ENCODE data around the gene SRSF4.
A peak's percentile ranks its signal among the peaks of the same experiment; 100 is the strongest.
"Not testable (repeated sequence)": the region's sequence is repeated elsewhere in the genome, so short reads cannot be mapped to it uniquely, and the experiment has no call there.

Gene SRSF4

DNA sequence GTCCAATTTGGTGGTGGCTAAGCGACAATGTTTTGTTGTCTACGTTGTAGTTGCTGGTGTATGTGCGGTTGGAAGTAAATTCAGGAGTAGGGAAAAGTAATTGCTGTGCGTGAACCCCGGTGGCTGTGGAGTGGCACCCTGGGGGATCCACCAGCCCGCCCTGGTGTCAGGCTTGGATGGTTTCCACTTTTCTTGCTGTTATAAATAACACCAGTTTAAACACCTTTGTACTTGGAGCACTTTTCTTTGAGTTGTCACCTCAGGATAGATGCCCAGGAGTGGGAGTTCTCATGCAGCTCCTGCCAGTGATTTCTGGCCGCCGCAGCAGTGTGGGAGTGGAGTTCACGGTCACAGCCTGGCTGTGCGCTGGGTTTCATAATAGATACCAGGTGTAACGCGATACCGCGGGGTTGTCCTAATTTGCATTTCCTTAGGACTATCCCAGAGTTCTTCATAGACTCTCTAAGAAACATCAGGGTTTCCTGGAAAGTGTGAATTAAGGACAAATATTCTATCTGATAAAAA, 45.2 kb downstream of the SRSF4 start:
- no peaks in the 10 kb centered on the region for H3K9me3 Mint-ChIP-seq
- peaks cover 6% of the 10 kb centered on the region for H3K4me1 Mint-ChIP-seq (ENCODE audit: low read depth)

DNA sequence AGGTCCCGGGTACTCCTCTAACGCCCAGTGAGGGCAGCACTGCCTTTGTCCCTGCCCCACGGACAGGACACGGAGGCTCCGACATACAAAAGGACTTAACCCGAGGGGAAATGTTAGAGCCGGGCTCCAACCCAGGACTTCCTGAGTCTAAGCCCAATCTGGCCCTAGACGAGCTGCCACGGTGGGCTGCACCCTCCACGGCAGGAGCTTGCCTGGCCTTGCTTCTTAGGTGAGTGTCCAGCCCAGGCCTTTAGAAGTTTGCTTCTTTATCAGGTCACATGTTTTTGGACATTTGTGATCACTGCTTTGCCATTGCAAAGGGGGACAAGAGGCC, 47.0 kb downstream of the SRSF4 start:
- Mint-ChIP-seq H3K27me3 (peaks cover 53% of the 10 kb centered on the region), H3K36me3 (ENCODE audit: low read depth) (no peaks in the 10 kb centered on the region), H3K4me1 (ENCODE audit: low read depth) (peaks cover 6% of the 10 kb centered on the region), H3K4me3 (peak overlapping the region; percentile 18), H3K27ac (no peak overlapping the region), H3K9me3 (no peaks in the 10 kb centered on the region)
- intact Hi-C loops (cut with micrococcal nuclease) = no loop called here

More for the DNA sequence above, 45.2 kb downstream of the SRSF4 start:
- Mint-ChIP-seq H3K4me3 (no peak overlapping the region), H3K36me3 (ENCODE audit: low read depth) (no peaks in the 10 kb centered on the region), H3K27me3 (peaks cover 46% of the 10 kb centered on the region), H3K27ac (no peak overlapping the region)
- intact Hi-C loops (cut with micrococcal nuclease) = no loop called here

DNA sequence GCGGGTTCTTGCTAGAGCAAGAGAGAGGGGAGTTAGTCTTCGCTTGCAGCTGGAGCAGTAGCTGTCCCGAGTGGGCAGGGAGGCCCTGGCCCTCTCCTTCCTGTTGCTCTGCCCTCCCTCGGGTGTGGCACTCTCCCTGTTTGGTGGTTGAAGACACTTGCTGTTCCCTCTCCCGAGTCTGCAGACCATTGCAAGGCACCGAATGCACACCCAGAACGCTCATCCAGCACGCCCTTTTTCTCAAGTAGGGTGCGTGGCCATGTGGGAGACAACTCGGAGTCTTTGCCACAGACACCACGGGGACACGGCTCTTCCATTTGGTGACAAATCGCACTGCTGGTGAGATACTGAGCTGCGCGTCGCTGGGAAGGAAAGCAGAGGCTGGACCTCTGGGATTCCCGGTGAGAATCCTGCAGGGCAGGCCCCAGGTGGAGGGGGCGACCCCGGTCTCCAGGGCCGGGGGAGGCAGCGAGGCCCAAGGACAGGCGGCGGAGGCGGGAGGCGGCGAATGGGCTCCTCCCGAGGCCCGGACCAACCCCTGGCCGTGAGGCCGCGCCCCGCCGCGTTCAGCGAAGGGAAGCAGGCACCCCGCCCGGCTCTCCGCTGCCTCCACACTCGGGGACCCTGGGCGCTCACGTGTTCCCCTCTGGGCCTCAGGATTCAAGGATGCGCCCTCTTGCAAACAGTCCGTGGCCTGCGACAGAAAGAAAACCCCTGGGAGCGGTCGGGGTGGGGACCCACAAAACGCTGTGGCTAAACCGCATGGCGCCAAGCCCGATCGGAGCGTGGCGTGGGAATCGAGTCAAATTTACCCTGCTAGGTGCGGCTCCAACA, 47.6 kb downstream of the SRSF4 start:
- Mint-ChIP-seq H3K36me3 (ENCODE audit: low read depth) (no peaks in the 10 kb centered on the region), H3K27ac (no peak overlapping the region), H3K4me3 (peak overlapping the region; percentile 18), H3K9me3 (no peaks in the 10 kb centered on the region), H3K4me1 (ENCODE audit: low read depth) (peaks cover 6% of the 10 kb centered on the region), H3K27me3 (peaks cover 56% of the 10 kb centered on the region)
- intact Hi-C loops (cut with micrococcal nuclease) = no loop called here

DNA sequence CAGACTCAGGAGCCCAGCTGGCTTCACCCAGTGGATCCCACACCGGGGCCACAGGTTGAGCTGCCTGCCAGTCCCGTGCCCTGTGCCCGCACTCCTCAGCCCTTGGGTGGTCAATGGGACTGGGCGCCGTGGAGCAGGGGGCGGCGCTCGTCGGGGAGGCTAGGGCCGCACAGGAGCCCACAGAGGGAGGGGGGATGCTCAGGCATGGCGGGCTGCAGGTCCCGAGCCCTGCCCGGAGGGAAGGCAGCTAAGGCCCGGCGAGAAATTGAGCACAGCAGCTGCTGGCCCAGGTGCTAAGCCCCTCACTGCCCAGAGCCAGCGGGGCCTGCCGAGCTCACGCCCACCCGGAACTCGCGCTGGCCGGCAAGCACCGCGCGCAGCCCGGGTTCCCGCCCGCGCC, 50.6 kb downstream of the SRSF4 start:
- H3K27ac Mint-ChIP-seq; H3K4me1 Mint-ChIP-seq (ENCODE audit: low read depth); H3K9me3 Mint-ChIP-seq; intact Hi-C loops (cut with micrococcal nuclease); H3K4me3 Mint-ChIP-seq; H3K36me3 Mint-ChIP-seq (ENCODE audit: low read depth): not testable (repeated sequence)
- H3K27me3 Mint-ChIP-seq = peaks cover 73% of the 10 kb centered on the region

- H3K27ac Mint-ChIP-seq = no peak overlapping the region
- intact Hi-C loops (cut with micrococcal nuclease) = no loop called here
Observed at GRCh38 chr1:29129916-29130315, 51.8 kb downstream of the SRSF4 start.

DNA sequence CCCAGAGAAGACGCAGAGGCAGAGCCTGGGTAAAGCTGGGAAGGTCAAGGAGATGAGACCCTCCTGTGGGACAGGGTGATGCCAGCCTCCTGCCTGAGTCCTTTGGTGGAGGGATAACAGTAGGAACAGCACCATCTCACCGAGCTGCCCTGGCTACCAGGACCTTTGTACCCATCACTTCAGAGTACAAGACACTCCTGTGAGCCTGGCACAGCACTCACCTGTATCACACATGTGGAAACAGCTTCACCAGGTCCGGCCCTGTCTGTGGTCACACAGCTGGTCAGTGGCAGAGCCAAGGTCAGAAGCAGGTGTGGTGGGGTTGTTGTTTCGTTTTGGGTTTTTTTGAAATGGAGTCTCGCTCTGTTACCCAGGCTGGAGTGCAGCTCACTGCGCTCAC, 53.0 kb downstream of the SRSF4 start:
- Mint-ChIP-seq H3K9me3 (no peaks in the 10 kb centered on the region), H3K36me3 (ENCODE audit: low read depth) (no peaks in the 10 kb centered on the region), H3K27ac (no peak overlapping the region), H3K4me3 (no peak overlapping the region), H3K27me3 (peaks cover 72% of the 10 kb centered on the region), H3K4me1 (ENCODE audit: low read depth) (peaks cover 8% of the 10 kb centered on the region)
- intact Hi-C loops (cut with micrococcal nuclease) = no loop called here

More at GRCh38 chr1:29129916-29130315, 51.8 kb downstream of the SRSF4 start:
- Mint-ChIP-seq H3K4me3 (no peak overlapping the region), H3K4me1 (ENCODE audit: low read depth) (peaks cover 12% of the 10 kb centered on the region), H3K27me3 (peaks cover 75% of the 10 kb centered on the region), H3K9me3 (no peaks in the 10 kb centered on the region), H3K36me3 (ENCODE audit: low read depth) (no peaks in the 10 kb centered on the region)

DNA sequence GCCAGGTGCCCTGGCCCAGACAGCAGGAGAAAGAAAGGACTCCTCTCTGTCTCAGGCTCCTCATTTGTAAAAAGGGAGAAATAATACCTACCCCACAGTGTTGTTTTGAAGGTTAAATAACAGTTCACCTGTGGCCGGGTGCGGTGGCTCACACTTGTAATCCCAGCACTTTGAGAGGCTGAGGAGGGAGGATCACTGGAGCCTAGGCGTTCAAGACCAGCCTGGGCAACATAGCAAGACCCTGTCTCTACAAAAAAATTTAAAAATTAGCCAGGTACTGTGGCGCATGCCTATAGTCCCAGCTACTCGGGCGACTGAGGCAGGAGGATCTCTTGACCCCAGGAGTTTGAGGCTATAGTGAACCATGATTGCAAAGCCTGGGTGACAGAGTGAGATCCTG, 55.5 kb downstream of the SRSF4 start:
- intact Hi-C loops (cut with micrococcal nuclease) = no loop called here
- H3K9me3 Mint-ChIP-seq = no peaks in the 10 kb centered on the region
- no peak overlapping the region for H3K27ac Mint-ChIP-seq
- H3K4me3 Mint-ChIP-seq = no peak overlapping the region
- H3K36me3 Mint-ChIP-seq (ENCODE audit: low read depth) = no peaks in the 10 kb centered on the region
- peaks cover 15% of the 10 kb centered on the region for H3K4me1 Mint-ChIP-seq (ENCODE audit: low read depth)
- H3K27me3 Mint-ChIP-seq = peaks cover 75% of the 10 kb centered on the region

DNA sequence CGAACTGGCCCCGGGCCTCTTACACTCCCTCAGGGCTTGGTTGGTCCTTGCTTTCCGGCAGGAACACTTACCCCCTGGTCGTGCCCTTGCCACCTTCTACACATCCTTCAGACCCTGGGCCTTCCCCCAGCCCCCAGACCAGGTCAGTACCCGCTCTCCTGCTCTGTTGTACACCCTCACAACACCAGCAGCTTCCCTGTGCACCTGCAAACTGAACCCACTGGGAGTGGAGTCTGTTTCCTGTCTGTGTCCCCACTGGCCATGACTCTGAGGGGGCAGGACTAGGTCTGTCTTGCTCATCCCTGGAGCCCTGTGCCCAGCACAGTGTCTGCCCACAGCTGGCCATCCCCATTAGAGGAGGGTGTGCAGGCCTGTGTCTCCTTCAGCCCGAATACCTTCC, 55.9 kb downstream of the SRSF4 start:
- H3K4me1 Mint-ChIP-seq (ENCODE audit: low read depth) = peaks cover 15% of the 10 kb centered on the region
- no peaks in the 10 kb centered on the region for H3K9me3 Mint-ChIP-seq
- no peak overlapping the region for H3K27ac Mint-ChIP-seq
- peak overlapping the region; percentile 21 for H3K4me3 Mint-ChIP-seq
- peaks cover 79% of the 10 kb centered on the region for H3K27me3 Mint-ChIP-seq
- no peaks in the 10 kb centered on the region for H3K36me3 Mint-ChIP-seq (ENCODE audit: low read depth)
- intact Hi-C loops (cut with micrococcal nuclease) = no loop called here

- intact Hi-C loops (cut with micrococcal nuclease) = no loop called here
- Mint-ChIP-seq H3K4me1 (ENCODE audit: low read depth) (peaks cover 15% of the 10 kb centered on the region), H3K27me3 (peaks cover 82% of the 10 kb centered on the region), H3K4me3 (peak overlapping the region; percentile 21), H3K27ac (no peak overlapping the region), H3K36me3 (ENCODE audit: low read depth) (no peaks in the 10 kb centered on the region), H3K9me3 (no peaks in the 10 kb centered on the region)
Observed at GRCh38 chr1:29125237-29125641, 56.5 kb downstream of the SRSF4 start.

DNA sequence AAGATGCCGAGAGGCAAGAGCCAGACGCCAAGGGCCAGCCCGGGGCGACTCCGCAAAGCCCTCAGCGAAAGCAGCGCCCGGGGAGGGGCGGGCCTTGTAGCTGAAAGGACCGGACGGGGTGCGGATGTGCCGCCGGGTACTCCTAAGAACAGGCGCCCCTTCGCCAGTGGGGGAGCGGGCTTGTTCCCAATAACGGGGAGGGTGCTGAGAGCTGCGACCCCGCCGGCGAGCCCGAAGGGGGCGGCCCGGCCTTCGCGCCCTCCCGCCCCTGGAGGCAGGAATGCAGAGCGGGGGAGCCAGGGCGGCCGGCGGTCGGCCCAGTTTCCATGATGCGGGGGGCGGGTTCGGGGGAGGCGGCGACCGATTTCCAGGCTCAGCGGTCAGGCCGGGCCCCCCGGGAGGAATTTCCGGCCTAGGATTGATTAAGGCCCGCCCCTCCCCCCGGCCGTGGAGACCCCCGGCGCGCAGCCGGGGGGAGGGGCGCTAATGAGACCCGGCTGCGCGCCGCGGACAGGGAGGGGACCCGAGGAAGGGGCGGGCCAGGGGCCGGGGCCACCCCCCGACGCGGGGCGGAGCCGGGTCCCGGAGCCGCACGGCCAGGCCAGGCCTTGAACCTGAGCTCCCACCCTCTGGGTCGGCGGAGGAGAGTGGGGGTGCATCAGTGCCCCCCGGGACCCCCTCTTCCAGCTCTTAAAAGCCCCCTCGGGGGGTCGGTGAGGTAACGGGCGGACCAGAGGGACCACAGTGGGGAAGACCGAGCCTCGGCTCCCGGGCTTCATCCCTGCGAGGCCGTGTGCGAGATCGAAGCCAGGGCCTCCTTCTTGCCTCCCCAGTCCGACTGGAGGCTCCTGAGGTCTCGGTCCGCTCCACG, 57.1 kb downstream of the SRSF4 start:
- H3K36me3 Mint-ChIP-seq (ENCODE audit: low read depth) = no peaks in the 10 kb centered on the region
- no peak overlapping the region for H3K27ac Mint-ChIP-seq
- intact Hi-C loops (cut with micrococcal nuclease) = no loop called here
- peaks cover 15% of the 10 kb centered on the region for H3K4me1 Mint-ChIP-seq (ENCODE audit: low read depth)
- H3K27me3 Mint-ChIP-seq = peaks cover 82% of the 10 kb centered on the region
- H3K4me3 Mint-ChIP-seq = peak overlapping the region; percentile 74
- H3K9me3 Mint-ChIP-seq = no peaks in the 10 kb centered on the region

DNA sequence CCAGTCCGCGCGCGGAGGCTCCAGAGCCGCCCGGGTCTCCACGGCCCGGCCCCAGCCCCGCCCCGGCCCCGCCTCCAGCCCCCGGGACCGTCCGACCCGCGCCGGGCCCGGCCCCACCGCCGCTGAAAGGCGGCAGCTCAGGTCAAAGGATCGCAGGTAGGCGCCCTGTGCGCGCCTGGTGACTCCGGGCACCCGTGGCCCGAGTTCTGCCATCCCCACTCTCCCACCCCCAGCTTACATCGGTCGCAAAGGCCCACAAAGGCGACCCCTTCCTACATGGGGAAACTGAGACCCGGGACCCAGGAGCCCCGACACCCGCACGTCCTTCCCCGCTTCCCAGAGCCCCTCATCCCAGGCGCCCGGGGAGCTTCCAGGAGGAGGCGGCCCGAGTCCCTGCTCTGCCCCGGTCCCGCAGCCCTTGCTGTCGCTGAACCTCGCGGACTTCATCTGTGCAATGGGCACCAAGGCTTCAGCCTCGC, 57.8 kb downstream of the SRSF4 start, which contains the start of gene TMEM200B:
TMEM200B (minus strand) TSS at position 17 of the 479 bp plus-strand sequence. CDS start 2,075 bp downstream, outside the sequence.
- intact Hi-C loops (cut with micrococcal nuclease) = no loop called here
- Mint-ChIP-seq H3K4me3 (peak within 1 kb of the TSS; percentile 74), H3K27me3 (peaks cover 82% of the 10 kb centered on the region), H3K9me3 (no peaks in the 10 kb centered on the region), H3K4me1 (ENCODE audit: low read depth) (peaks cover 15% of the 10 kb centered on the region), H3K27ac (no peak within 1 kb of the TSS), H3K36me3 (ENCODE audit: low read depth) (peaks cover 5% of the 10 kb centered on the region)

DNA sequence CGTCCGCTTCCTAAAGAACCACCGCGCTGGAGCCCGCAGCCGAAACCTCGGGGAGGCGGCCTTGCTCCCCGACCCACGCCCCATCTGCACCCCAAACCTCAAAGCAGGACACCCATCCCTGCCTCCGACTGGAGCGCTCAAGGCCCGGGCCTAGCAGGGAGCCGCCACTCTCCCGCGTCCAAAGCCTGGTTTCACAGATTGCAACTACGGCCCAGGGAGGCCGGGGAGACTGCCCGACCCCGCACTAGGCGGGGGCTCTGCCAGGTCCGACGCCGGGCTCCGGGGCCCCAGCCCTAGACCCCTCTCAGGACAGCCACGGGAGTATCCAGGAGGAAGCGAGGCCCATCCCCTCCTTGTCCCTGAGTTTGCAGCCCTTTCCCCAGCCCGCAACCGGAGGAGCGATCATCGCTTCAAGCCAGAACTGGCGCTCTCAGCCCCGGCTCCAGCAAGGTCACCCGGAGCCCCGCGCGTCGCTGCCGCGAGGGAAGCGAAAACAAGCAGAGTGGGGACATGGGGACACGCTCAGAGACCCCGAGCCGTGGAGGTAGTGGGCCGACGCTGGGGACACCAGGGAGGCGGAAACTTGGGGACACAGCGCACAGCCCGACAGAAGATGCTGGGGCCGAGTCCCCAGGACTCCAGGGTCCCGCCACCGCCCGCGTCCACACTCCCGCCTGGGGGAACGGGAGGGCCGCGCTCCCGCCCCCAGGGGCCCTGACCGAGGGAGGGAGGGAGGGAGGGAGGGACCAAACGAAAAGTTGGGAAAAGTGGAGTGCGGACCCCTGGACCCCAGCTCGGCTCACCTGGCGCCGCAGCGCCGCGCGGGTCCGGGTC, 58.4 kb downstream of the SRSF4 start:
- H3K9me3 Mint-ChIP-seq = no peaks in the 10 kb centered on the region
- intact Hi-C loops (cut with micrococcal nuclease) = no loop called here

DNA sequence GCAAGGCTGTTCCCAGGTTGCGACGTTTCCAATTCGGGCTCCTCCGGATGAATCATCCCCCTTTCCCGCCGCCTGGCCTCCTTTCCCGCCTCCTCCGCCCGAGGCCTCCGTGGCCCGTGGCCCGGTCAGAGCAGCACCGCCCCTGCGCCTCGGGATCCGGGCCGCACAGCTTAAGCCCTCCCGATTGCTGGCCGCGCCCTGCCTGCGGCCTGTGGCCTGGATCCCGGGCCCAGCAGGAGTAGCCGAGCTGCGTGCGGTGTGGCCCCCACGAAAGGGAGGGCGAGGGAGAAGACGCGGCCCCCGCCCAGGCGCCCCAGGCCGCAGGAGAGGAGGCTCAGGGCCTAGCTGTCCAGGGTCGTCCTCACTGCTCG, 59.0 kb downstream of the SRSF4 start:
- peaks cover 18% of the 10 kb centered on the region for H3K36me3 Mint-ChIP-seq (ENCODE audit: low read depth)
- peaks cover 71% of the 10 kb centered on the region for H3K27me3 Mint-ChIP-seq
- intact Hi-C loops (cut with micrococcal nuclease) = no loop called here
- H3K27ac Mint-ChIP-seq = no peak overlapping the region
- H3K4me1 Mint-ChIP-seq (ENCODE audit: low read depth) = peaks cover 15% of the 10 kb centered on the region
- peak overlapping the region; percentile 17 for H3K4me3 Mint-ChIP-seq
- H3K9me3 Mint-ChIP-seq = no peaks in the 10 kb centered on the region

More for the DNA sequence above, 58.4 kb downstream of the SRSF4 start:
- H3K36me3 Mint-ChIP-seq (ENCODE audit: low read depth) = peaks cover 12% of the 10 kb centered on the region
- H3K27me3 Mint-ChIP-seq = peaks cover 77% of the 10 kb centered on the region
- H3K27ac Mint-ChIP-seq = no peak overlapping the region
- H3K4me1 Mint-ChIP-seq (ENCODE audit: low read depth) = peaks cover 15% of the 10 kb centered on the region
- peak overlapping the region; percentile 62 for H3K4me3 Mint-ChIP-seq
